ENCODE data around the gene FAM193A. TPM values are rescaled to one million over a fixed set of nuclear protein-coding genes. Genes with fewer than 3 reads are reported as not detected.
"Not testable (repeated sequence)": the region's sequence is repeated elsewhere in the genome, so short reads cannot be mapped to it uniquely, and the experiment has no call there.

FAM193A gene
- total and polyA plus RNA-seq, 2 donors (not counting 1 experiment from before 2014, with no cell fraction given) = 16.0 to 62.7 TPM

GRCh38 chr4:2545321-2546013, 9.0 kb downstream of the FAM193A start:
- DNase-seq (no peak), ATAC-seq (ENCODE audit: low read depth) (no peak)
- H3K4me2 ChIP-seq (replicated peaks; ENCODE audit: low read depth, low read length, poor library complexity, severe bottlenecking) = no peak overlapping the region
- 100% methylated on average over 5 of the region's 7 CpGs for WGBS (ENCODE audit: insufficient coverage)
- intact Hi-C loops (cut with micrococcal nuclease) = no loop called here
- H3K27me3 ChIP-seq (replicated peaks in 1 of 4; ENCODE audit: control extremely low read depth in 1 of 4, control insufficient read depth in 3 of 4, insufficient read depth in 4 of 4, low read length in 3 of 4) = no peaks in the 10 kb centered on the region
- POLR2A ChIA-PET = no interaction called here
- H3K27ac Mint-ChIP-seq = no peak overlapping the region
- no peaks in the 10 kb centered on the region for H3K4me1 ChIP-seq (ENCODE audit: control insufficient read depth in 2 of 2, insufficient read depth in 2 of 2, low read length in 2 of 2)
- no peak overlapping the region for H2AFZ ChIP-seq (ENCODE audit: insufficient read depth, low read depth, low read length, poor library complexity, severe bottlenecking)
- peaks cover 64% of the 10 kb centered on the region for H4K20me1 ChIP-seq (ENCODE audit: control insufficient read depth, insufficient read depth, low read length, poor library complexity, severe bottlenecking)
- no peak overlapping the region for H3K27ac ChIP-seq (ENCODE audit: low read length in 2 of 2)
- CTCF ChIA-PET = no interaction called here
- H3K36me3 ChIP-seq (replicated peaks in 1 of 2; ENCODE audit: control extremely low read depth in 1 of 2, control insufficient read depth in 1 of 2, extremely low read depth in 1 of 2, insufficient read depth in 2 of 2, low read length in 1 of 2) = peaks cover 0 to 3% of the 10 kb centered on the region in 2 experiments
- peaks cover 32% of the 10 kb centered on the region for H3K4me1 Mint-ChIP-seq
- H3K9me3 Mint-ChIP-seq (ENCODE audit: insufficient read depth) = no peaks in the 10 kb centered on the region
- peaks cover 99% of the 10 kb centered on the region for H3K79me2 ChIP-seq (ENCODE audit: control insufficient read depth, insufficient read depth, low read length)
- no peaks in the 10 kb centered on the region for H3K9me3 ChIP-seq (ENCODE audit: control extremely low read depth in 1 of 3, control insufficient read depth in 2 of 3, insufficient read depth in 1 of 3, low read length in 2 of 3)
- H3K27me3 Mint-ChIP-seq = no peaks in the 10 kb centered on the region
- TF ChIP-seq CTCF (IDR thresholded peaks at IDR 0.05) (no peak), EZH2 (IDR thresholded peaks at IDR 0.05; ENCODE audit: borderline replicate concordance, insufficient read depth, low read depth, low read length, poor library complexity, severe bottlenecking) (no peak)
- H3K4me3 ChIP-seq (ENCODE audit: control extremely low read depth in 1 of 5, extremely low read depth in 1 of 5, insufficient read depth in 1 of 5, low read depth in 2 of 5, low read length in 4 of 5) = no peak overlapping the region
- H3K9ac ChIP-seq (ENCODE audit: low read length) = no peak overlapping the region
- H3K4me3 Mint-ChIP-seq = no peak overlapping the region

- intact Hi-C loops (cut with micrococcal nuclease) = no loop called here
- CTCF ChIA-PET = no interaction called here
- Histone ChIP-seq H3K36me3 (replicated peaks in 1 of 2; ENCODE audit: control extremely low read depth in 1 of 2, control insufficient read depth in 1 of 2, extremely low read depth in 1 of 2, insufficient read depth in 2 of 2, low read length in 1 of 2) (peaks cover 0 to 3% of the 10 kb centered on the region in 2 experiments), H3K4me2 (replicated peaks; ENCODE audit: low read depth, low read length, poor library complexity, severe bottlenecking) (no peak overlapping the region), H3K27ac (ENCODE audit: low read length in 2 of 2) (no peak overlapping the region), H2AFZ (ENCODE audit: insufficient read depth, low read depth, low read length, poor library complexity, severe bottlenecking) (no peak overlapping the region), H3K27me3 (replicated peaks in 1 of 4; ENCODE audit: control extremely low read depth in 1 of 4, control insufficient read depth in 3 of 4, insufficient read depth in 4 of 4, low read length in 3 of 4) (no peaks in the 10 kb centered on the region), H3K4me3 (ENCODE audit: control extremely low read depth in 1 of 5, extremely low read depth in 1 of 5, insufficient read depth in 1 of 5, low read depth in 2 of 5, low read length in 4 of 5) (no peak overlapping the region), H3K9me3 (ENCODE audit: control extremely low read depth in 1 of 3, control insufficient read depth in 2 of 3, insufficient read depth in 1 of 3, low read length in 2 of 3) (no peaks in the 10 kb centered on the region), H4K20me1 (ENCODE audit: control insufficient read depth, insufficient read depth, low read length, poor library complexity, severe bottlenecking) (peaks cover 58% of the 10 kb centered on the region), H3K9ac (ENCODE audit: low read length) (no peak overlapping the region), H3K4me1 (ENCODE audit: control insufficient read depth in 2 of 2, insufficient read depth in 2 of 2, low read length in 2 of 2) (no peaks in the 10 kb centered on the region), H3K79me2 (ENCODE audit: control insufficient read depth, insufficient read depth, low read length) (peaks cover 97% of the 10 kb centered on the region)
- Mint-ChIP-seq H3K9me3 (ENCODE audit: insufficient read depth) (no peaks in the 10 kb centered on the region), H3K27ac (no peak overlapping the region), H3K27me3 (no peaks in the 10 kb centered on the region), H3K4me3 (no peak overlapping the region), H3K4me1 (peaks cover 36% of the 10 kb centered on the region)
- DNase-seq (no peak), ATAC-seq (ENCODE audit: low read depth) (no peak)
- POLR2A ChIA-PET = no interaction called here
- TF ChIP-seq CTCF (IDR thresholded peaks at IDR 0.05) (no peak), EZH2 (IDR thresholded peaks at IDR 0.05; ENCODE audit: borderline replicate concordance, insufficient read depth, low read depth, low read length, poor library complexity, severe bottlenecking) (no peak)
These were observed 9.9 kb downstream of the FAM193A start for GRCh38 chr4:2546286-2546823.

GRCh38 chr4:2546961-2547691, 10.7 kb downstream of the FAM193A start:
- H3K27ac ChIP-seq (ENCODE audit: low read length in 2 of 2); H3K4me1 ChIP-seq (ENCODE audit: control insufficient read depth in 2 of 2, insufficient read depth in 2 of 2, low read length in 2 of 2); H3K9ac ChIP-seq (ENCODE audit: low read length); H3K9me3 ChIP-seq (ENCODE audit: control extremely low read depth in 1 of 3, control insufficient read depth in 2 of 3, insufficient read depth in 1 of 3, low read length in 2 of 3); ATAC-seq (ENCODE audit: low read depth); H3K4me2 ChIP-seq (replicated peaks; ENCODE audit: low read depth, low read length, poor library complexity, severe bottlenecking); H3K9me3 Mint-ChIP-seq (ENCODE audit: insufficient read depth); POLR2A ChIA-PET; H3K27me3 Mint-ChIP-seq; H3K27me3 ChIP-seq (replicated peaks in 1 of 4; ENCODE audit: control extremely low read depth in 1 of 4, control insufficient read depth in 3 of 4, insufficient read depth in 4 of 4, low read length in 3 of 4); H3K4me3 ChIP-seq (ENCODE audit: control extremely low read depth in 1 of 5, extremely low read depth in 1 of 5, insufficient read depth in 1 of 5, low read depth in 2 of 5, low read length in 4 of 5); H2AFZ ChIP-seq (ENCODE audit: insufficient read depth, low read depth, low read length, poor library complexity, severe bottlenecking); intact Hi-C loops (cut with micrococcal nuclease); H3K36me3 ChIP-seq (replicated peaks in 1 of 2; ENCODE audit: control extremely low read depth in 1 of 2, control insufficient read depth in 1 of 2, extremely low read depth in 1 of 2, insufficient read depth in 2 of 2, low read length in 1 of 2); CTCF ChIA-PET; H3K27ac Mint-ChIP-seq; DNase-seq; H3K4me3 Mint-ChIP-seq: not testable (repeated sequence)
- H4K20me1 ChIP-seq (ENCODE audit: control insufficient read depth, insufficient read depth, low read length, poor library complexity, severe bottlenecking) = peaks cover 54% of the 10 kb centered on the region
- H3K4me1 Mint-ChIP-seq = peaks cover 38% of the 10 kb centered on the region
- peaks cover 97% of the 10 kb centered on the region for H3K79me2 ChIP-seq (ENCODE audit: control insufficient read depth, insufficient read depth, low read length)
- WGBS (ENCODE audit: insufficient coverage) = 95% methylated on average over 8 of the region's 16 CpGs

All from B cell (primary cell).